Right atrium auricular region (tissue), 2 donors: ENCODE data around the gene DCHS1. TPM values are rescaled to one million over a fixed set of nuclear protein-coding genes. Genes with fewer than 3 reads are reported as not detected.

Experiments used
- DNase-seq: peaks from one replicate; pipeline ENCODE4 v3.0.0-alpha.2; 2019; ENCODE audit warnings: low spot score
- H3K27ac ChIP-seq, 2 donors: fragments of 200-600 bp; sonication (generic); 1 replicate in 1 of 2; 2 replicates in 1 of 2; pipeline ENCODE4 v1.5.1; 2016 to 2019
- H3K27me3 ChIP-seq, 2 donors: fragments of 200-600 bp; sonication (generic); one replicate each; pipeline versions ENCODE4 v1.5.1 to v1.6.0; 2017 to 2019
- H3K36me3 ChIP-seq: fragments of 200-600 bp; sonication (generic); one replicate; pipeline ENCODE4 v1.5.1; 2016
- H3K4me1 ChIP-seq, 2 donors: fragments of 200-600 bp; sonication (generic); one replicate each; pipeline versions ENCODE4 v1.5.1 to v1.6.0; 2017 to 2019
- H3K4me3 ChIP-seq, 2 donors: fragments of 200-600 bp; sonication (generic); 1 replicate in 1 of 2; 2 replicates in 1 of 2; pipeline ENCODE4 v1.5.1; 2017 to 2019; ENCODE audit warnings: mild to moderate bottlenecking in 1 of 2, moderate library complexity in 1 of 2
- H3K9me3 ChIP-seq, 2 donors: fragments of 200-600 bp; sonication (generic); one replicate each; pipeline ENCODE4 v1.5.1; 2019
- CTCF ChIP-seq, 2 donors: fragments of 200-600 bp; sonication (generic); IDR thresholded peaks; one replicate each; pipeline ENCODE4 v1.5.1; 2019; ENCODE audit warnings: antibody characterized with exemption in 2 of 2
- total RNA-seq, 2 donors: library from RNA; depleted of rRNA; stranded (reverse); fragments of >200 nt; gene quantifications; one replicate each; pipeline ENCODE4 v1.1.0, GENCODE V29; 2016

Gene DCHS1
- total RNA-seq, 2 donors from 2014 or later = 9.3 to 23.0 TPM

- Histone ChIP-seq H3K27me3 (no peaks in the 10 kb centered on the region), H3K36me3 (peaks cover 42% of the 10 kb centered on the region), H3K4me3 (peak overlapping the region; percentile 71 to 88), H3K4me1 (peaks cover 0 to 65% of the 10 kb centered on the region in 2 donors), H3K9me3 (no peaks in the 10 kb centered on the region), H3K27ac (peak overlapping the region; percentile 95 to 96)
- DNase-seq = no peak
- TF ChIP-seq CTCF (IDR thresholded peaks at IDR 0.05) = no peak
Observed at GRCh38 chr11:6604790-6605189, 50.8 kb downstream of the DCHS1 start.

GRCh38 chr11:6604081-6604626 is 51.5 kb downstream of the DCHS1 start:
- peak overlapping the region; percentile 71 to 88 for H3K4me3 ChIP-seq
- peak in 1 of 2 donors; percentile 45 for TF ChIP-seq CTCF (IDR thresholded peaks at IDR 0.05)
- no peaks in the 10 kb centered on the region for H3K9me3 ChIP-seq
- H3K36me3 ChIP-seq = peaks cover 42% of the 10 kb centered on the region
- H3K27me3 ChIP-seq = no peaks in the 10 kb centered on the region
- DNase-seq = peak; percentile 71
- H3K4me1 ChIP-seq = peaks cover 0 to 64% of the 10 kb centered on the region in 2 donors
- peak overlapping the region; percentile 95 to 96 for H3K27ac ChIP-seq

GRCh38 chr11:6603287-6604080 is 52.1 kb downstream of the DCHS1 start, which contains the start of the genes ILK and RRP8:
TSS of gene ILK (plus strand) at chr11:6603774. CDS start at chr11:6604272, 498 bp downstream.
TSS of gene RRP8 (minus strand) at chr11:6603616. CDS start at chr11:6603502, 114 bp downstream.
- H3K4me3 ChIP-seq = peak within 1 kb of the TSS; percentile 71 to 88
- TF ChIP-seq CTCF (IDR thresholded peaks at IDR 0.05) = peak in 1 of 2 donors; percentile 65
- peak; percentile 93 for DNase-seq
- H3K36me3 ChIP-seq = peaks cover 42% of the 10 kb centered on the region
- H3K9me3 ChIP-seq = no peaks in the 10 kb centered on the region
- peaks cover 0 to 60% of the 10 kb centered on the region in 2 donors for H3K4me1 ChIP-seq
- H3K27ac ChIP-seq = peak within 1 kb of the TSS; percentile 95 to 96
- no peaks in the 10 kb centered on the region for H3K27me3 ChIP-seq

GRCh38 chr11:6602096-6602940 is 53.3 kb downstream of the DCHS1 start:
- peak; percentile 26 for DNase-seq
- peak overlapping the region; percentile 95 to 96 for H3K27ac ChIP-seq
- H3K4me3 ChIP-seq = peak overlapping the region; percentile 71 to 88
- TF ChIP-seq CTCF (IDR thresholded peaks at IDR 0.05) = no peak
- peaks cover 0 to 60% of the 10 kb centered on the region in 2 donors for H3K4me1 ChIP-seq
- no peaks in the 10 kb centered on the region for H3K27me3 ChIP-seq
- no peaks in the 10 kb centered on the region for H3K9me3 ChIP-seq
- peaks cover 34% of the 10 kb centered on the region for H3K36me3 ChIP-seq

GRCh38 chr11:6601041-6601461 is 54.6 kb downstream of the DCHS1 start:
- Histone ChIP-seq H3K27me3 (no peaks in the 10 kb centered on the region), H3K9me3 (no peaks in the 10 kb centered on the region), H3K4me3 (no peak overlapping the region), H3K27ac (no peak overlapping the region), H3K4me1 (peaks cover 0 to 61% of the 10 kb centered on the region in 2 donors), H3K36me3 (peaks cover 33% of the 10 kb centered on the region)
- TF ChIP-seq CTCF (IDR thresholded peaks at IDR 0.05) = no peak
- DNase-seq = peak; percentile 46
